Umbilical cord (tissue), 2 donors: Measurements from ENCODE around the gene TKFC. TPM values are rescaled to one million over a fixed set of nuclear protein-coding genes. Genes with fewer than 3 reads are reported as not detected.
"Not testable (repeated sequence)": the region's sequence is repeated elsewhere in the genome, so short reads cannot be mapped to it uniquely, and the experiment has no call there.

Source experiments
- DNase-seq: peaks from one replicate; pipeline ENCODE4 v3.0.0-alpha.2; 2015; ENCODE audit warnings: low spot score
- total RNA-seq: library from RNA; depleted of rRNA; stranded (reverse); fragments of >200 nt; gene quantifications from one replicate; pipeline ENCODE4 v1.2.3, GENCODE V29; 2014; ENCODE audit warnings: low replicate concordance; ENCODE audit not compliant: insufficient read depth

TKFC gene
- total RNA-seq, 1 donor from 2014 or later: 22.4 TPM

DNA sequence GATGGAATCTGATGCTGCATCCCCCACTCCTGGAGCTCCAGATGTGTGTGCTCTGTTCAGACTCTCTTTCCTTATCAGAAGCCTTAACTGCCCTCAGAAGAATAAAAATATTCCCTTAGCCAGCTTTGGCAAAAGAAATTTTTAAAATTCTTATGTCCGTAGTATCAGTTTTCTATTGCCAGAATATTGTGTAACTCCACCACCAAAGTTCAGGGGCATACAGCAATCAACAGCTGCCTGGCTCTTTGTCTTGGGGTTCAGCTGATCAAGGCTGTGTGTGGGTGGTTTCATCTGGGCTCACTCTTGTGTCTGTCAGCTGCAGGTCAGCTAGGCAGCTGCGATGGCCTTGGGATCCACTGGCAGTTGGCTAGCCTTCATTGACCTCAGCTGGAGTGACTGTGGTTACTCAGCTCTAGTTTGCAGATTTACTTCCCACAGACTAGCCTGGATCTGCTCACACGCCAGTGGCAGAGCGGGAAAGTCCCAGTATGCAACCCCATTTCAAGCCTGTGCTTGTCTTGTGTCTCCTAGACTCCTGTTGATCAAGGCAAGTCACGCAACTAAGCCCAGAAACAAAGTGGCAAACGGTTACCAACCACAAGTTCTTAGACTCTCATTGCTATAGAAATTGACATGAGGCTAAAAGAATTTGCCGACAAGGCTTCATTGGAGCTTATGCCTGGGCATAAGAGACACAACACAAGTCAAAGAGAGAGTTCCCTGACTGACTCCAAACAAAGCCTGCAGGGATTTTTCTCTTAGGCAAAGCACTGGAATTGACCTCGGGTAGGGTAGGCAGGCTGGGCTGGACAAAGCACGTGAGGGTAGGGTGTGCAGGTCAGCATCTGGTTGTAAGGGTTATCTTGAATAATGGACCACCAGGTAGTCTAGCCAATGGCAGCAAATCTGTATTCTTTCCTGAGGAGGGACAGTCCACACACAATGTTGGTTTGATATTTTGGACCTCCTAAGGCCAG is 36.6 kb downstream of the TKFC start:
- DNase-seq: peak; percentile 60

GRCh38 chr11:61370349-61371005 is 37.4 kb downstream of the TKFC start:
- no peak for DNase-seq

DNA sequence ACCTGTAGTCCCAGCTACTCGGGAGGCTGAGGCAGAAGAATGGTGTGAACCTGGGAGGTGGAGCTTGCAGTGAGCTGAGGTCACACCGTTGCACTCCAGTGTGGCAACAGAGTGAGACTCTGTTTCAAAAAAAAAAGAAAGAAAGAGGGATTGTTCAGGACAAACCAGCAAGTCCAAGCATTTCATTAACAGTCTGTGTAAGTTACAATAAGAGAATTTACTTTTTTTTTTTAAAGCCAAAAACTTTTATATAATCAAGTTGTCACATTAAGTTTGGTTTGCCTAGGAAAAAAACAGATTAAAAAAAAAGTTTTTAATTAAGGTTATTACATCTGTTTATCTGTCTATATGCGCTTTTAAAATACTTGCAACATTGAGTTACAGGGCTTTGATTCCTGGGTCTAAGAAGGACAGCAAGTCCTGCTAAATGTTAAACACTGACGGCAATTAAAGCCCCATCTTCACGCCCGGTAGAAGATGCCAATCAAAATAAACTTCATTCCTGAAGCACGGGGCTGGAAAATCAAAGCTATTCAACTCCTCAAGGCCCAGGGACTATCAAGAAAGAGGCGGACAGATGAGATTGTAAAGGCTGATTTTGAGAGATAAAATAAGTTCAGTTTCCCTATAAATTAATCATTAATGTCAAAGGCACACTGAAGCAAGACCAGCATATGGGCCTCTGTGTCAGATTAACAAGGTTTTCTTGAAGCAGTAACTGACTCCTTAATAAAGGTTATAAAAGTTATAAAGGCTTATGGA is 39.8 kb downstream of the TKFC start:
- DNase-seq: no peak

DNA sequence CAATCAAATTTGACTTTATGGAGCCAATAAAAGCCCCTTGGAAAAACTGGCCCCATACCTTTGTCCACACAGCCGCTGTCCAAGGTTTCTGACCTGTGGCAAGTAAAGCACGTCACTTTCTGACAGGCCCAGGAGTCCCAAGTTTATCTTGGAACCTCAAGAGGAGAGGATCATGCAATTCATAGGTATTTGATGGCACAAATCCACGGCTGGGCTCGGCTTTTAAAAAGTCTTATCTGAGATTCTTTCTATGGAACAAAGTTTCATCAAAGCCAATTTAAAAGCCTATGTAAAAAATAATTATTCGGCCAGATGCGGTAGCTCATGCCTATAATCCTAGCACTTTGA is 42.7 kb downstream of the TKFC start:
- no peak for DNase-seq

DNA sequence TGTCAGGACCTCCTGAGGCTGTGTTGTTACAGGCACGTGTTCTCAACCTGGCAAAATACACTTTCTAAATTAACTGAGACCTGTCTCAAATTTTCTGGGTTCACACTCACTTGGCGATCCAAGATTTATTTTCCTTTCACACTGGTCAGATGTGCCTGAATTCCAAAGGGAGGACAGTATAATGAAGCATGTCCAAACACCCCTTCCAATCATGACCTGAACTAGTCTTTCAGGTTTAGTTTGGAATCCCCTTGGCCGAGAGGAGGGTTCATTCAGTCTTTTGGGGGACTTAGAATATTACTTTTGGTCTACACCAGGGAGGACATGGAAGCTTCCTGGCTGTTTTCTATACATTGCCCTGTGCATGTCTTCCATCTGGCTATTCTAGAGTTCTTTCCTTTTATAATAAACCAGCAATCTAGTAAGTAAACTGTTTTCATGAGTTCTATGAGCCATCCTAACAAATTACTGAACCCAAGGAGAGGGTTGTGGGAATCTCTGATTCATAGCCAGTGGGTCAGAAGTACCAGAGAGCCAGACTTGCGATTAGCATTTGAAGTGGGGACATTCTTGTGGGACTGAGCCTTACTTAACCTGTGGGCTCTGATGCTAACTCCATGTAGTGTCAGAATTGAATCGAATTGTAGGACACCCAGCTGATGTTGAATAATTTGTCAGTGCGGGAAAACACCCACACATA is 44.6 kb downstream of the TKFC start:
- no peak for DNase-seq

DNA sequence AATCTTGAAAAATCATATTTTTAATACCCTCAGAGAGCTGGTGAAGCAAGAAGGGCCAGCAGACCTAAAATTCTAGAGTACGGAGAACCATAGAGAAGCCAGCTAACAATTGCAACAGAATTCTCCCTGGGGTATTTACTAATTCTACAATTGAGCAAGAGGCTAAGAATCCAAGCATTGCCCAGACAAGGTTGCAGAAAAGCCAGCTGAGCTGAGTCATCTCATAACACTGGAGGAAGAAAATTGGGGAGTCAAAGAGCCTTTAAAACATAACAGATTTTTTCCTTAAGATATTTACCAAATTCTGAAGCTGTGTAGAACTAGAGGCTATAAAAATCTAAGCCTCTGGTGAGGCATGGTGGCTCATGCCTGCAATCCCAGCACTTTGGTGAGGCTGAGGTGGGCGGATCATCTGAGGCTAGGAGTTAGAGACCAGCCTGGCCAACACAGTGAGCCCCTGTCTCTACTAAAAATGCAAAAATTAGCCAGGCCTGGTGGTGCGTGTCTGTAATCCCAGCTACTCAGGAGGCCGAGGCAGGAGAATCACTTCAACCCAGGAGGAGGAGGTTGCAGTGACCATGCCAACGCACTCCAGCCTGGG is 45.8 kb downstream of the TKFC start:
- peak; percentile 92 for DNase-seq

DNA sequence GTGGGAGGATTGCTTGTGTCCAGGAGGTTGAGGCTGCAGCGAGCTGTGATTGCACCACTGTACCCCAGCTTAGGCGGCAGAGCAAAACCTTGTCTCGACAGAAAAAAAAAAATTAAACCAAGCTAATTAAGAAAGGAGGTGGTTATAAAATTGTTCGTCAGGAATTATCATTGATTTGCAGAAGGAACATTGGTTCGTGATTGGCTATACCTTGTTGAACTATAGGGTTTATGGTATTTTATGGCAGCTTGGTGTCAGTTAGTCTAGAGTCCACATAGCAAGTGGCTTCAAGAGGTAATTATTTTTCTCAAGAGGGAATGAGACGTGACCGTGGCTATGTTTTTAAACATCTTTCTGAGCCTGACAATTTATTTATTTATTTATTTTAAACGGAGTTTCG is 47.9 kb downstream of the TKFC start:
- DNase-seq: no peak

- not testable (repeated sequence) for DNase-seq
Measured at GRCh38 chr11:61383859-61384258, 50.8 kb downstream of the TKFC start.

DNA sequence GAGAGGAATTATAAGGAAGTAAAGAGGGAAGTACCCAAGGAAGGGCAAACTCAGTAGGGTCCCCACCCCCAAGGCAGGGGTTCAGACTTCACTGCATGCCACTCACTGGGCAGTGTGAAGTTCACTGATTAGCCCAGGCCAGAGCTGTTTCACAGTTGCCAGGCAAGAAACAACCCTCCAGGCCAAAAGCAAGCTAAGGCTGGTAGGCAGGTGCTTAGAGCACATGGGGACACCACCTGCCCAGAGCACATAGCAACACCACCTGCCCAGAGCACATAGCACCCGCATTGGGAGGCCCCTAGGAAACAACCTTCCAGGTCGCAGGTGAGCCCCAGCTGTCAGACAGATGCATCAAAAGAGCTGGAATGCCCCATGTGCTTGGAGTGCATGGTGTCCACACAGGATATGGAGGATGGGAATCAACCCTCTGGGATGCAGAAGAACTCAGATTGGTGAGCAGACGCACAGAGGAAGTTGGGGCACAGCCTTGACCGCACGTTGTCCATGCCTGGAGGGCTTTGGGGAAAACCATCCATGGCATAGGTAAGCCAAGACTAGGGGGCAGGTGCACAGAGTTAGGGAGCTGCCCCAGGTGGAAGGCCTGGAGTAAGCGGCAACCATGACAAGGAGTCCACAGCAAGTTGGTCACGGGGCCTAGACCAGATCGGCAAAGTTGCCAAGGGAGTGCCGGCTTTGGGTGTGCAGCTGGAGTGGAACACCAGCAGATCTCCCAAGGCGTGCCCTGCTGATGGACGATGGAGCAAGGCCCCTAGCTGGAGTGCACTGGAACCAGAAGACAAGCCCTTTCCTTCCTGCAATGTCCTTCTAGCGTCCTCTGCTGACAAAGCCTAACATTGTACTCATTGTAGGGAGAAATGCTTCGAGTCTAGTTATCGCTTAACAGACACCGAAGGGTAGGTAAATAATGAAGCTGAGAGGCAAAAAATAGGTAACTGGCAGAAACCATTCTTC is 51.5 kb downstream of the TKFC start:
- no peak for DNase-seq

- no peak for DNase-seq
Measured at GRCh38 chr11:61390161-61390560, 57.1 kb downstream of the TKFC start.

GRCh38 chr11:61392981-61393595 is 60.1 kb downstream of the TKFC start:
- no peak for DNase-seq

Other genes with a start within 250 kb of the TKFC start
- not detected for gene CD5, start 230.7 kb upstream of the TKFC start, total RNA-seq
- 11.1 TPM for gene VPS37C, start 171.8 kb upstream of the TKFC start, total RNA-seq
- gene PGA3, start 129.7 kb upstream of the TKFC start, total RNA-seq: 37.8 TPM
- gene PGA4, start 110.9 kb upstream of the TKFC start, total RNA-seq: 30.8 TPM
- gene PGA5, start 92.1 kb upstream of the TKFC start, total RNA-seq: 8.9 TPM
- gene VWCE, start 37.9 kb upstream of the TKFC start, total RNA-seq: not detected
- gene DDB1, start 123 bp upstream of the TKFC start, total RNA-seq: 243 TPM
- gene CYB561A3, start 28.7 kb downstream of the TKFC start, total RNA-seq: 26.2 TPM
- gene TMEM138, start 29.1 kb downstream of the TKFC start, total RNA-seq: 16.6 TPM
- gene TMEM216, start 59.4 kb downstream of the TKFC start, total RNA-seq: 16.9 TPM
- gene CPSF7, start 96.7 kb downstream of the TKFC start, total RNA-seq: 18.3 TPM
- gene SDHAF2, start 96.9 kb downstream of the TKFC start, total RNA-seq: 57.3 TPM
- not detected for gene LRRC10B, start 175.5 kb downstream of the TKFC start, total RNA-seq
- 1.4 TPM for gene SYT7, start 247.8 kb downstream of the TKFC start, total RNA-seq